ENCODE results near the gene LPIN3. TPM values are rescaled to one million over a fixed set of nuclear protein-coding genes. Genes with fewer than 3 reads are reported as not detected.

LPIN3 gene
- total RNA-seq, 2 donors from 2014 or later, result 9.7 to 13.7 TPM

- Histone ChIP-seq H3K9me3 (no peaks in the 10 kb centered on the region), H3K36me3 (peaks cover 66% of the 10 kb centered on the region), H3K27me3 (no peaks in the 10 kb centered on the region), H3K27ac (no peak overlapping the region), H3K4me3 (no peak overlapping the region), H3K4me1 (peaks cover 0 to 44% of the 10 kb centered on the region in 2 donors)
- no peak for DNase-seq (ENCODE audit: low spot score)
- TF ChIP-seq, protein P1, sequence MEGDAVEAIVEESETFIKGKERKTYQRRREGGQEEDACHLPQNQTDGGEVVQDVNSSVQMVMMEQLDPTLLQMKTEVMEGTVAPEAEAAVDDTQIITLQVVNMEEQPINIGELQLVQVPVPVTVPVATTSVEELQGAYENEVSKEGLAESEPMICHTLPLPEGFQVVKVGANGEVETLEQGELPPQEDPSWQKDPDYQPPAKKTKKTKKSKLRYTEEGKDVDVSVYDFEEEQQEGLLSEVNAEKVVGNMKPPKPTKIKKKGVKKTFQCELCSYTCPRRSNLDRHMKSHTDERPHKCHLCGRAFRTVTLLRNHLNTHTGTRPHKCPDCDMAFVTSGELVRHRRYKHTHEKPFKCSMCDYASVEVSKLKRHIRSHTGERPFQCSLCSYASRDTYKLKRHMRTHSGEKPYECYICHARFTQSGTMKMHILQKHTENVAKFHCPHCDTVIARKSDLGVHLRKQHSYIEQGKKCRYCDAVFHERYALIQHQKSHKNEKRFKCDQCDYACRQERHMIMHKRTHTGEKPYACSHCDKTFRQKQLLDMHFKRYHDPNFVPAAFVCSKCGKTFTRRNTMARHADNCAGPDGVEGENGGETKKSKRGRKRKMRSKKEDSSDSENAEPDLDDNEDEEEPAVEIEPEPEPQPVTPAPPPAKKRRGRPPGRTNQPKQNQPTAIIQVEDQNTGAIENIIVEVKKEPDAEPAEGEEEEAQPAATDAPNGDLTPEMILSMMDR (IDR thresholded peaks at IDR 0.05), result no peak
Observed at GRCh38 chr20:41406353-41406752, 65.7 kb downstream of the LPIN3 start.

GRCh38 chr20:41406896-41407444 is 66.3 kb downstream of the LPIN3 start:
- peaks cover 0 to 50% of the 10 kb centered on the region in 2 donors for H3K4me1 ChIP-seq
- TF ChIP-seq, protein P1 (IDR thresholded peaks at IDR 0.05), result no peak
- no peaks in the 10 kb centered on the region for H3K27me3 ChIP-seq
- H3K27ac ChIP-seq, result no peak overlapping the region
- H3K36me3 ChIP-seq, result peaks cover 67% of the 10 kb centered on the region
- no peaks in the 10 kb centered on the region for H3K9me3 ChIP-seq
- DNase-seq (ENCODE audit: low spot score), result no peak
- H3K4me3 ChIP-seq, result no peak overlapping the region

DNA sequence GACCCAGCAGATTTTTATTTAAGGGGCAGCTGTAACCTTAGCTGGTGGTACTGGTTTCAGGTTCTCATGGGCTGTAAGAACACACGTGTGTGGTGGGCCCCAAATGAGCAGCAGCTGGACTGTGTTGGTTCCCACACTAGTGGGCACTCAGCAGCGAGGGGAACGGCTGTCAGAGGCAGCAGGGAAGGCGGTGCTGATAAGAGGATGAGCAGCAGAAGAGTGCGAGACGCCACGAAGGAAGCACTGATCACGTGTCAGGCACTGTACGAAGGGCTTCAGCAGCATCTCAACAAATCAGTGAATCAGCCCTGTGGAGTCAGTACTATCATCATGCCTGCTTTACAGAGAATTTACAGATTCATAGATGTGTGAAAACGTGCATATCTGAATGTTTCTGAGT is 67.0 kb downstream of the LPIN3 start:
- DNase-seq (ENCODE audit: low spot score), result no peak
- TF ChIP-seq, protein P1 (IDR thresholded peaks at IDR 0.05), result no peak
- Histone ChIP-seq H3K27ac (no peak overlapping the region), H3K27me3 (no peaks in the 10 kb centered on the region), H3K36me3 (peaks cover 73% of the 10 kb centered on the region), H3K9me3 (no peaks in the 10 kb centered on the region), H3K4me1 (peaks cover 0 to 55% of the 10 kb centered on the region in 2 donors), H3K4me3 (no peak overlapping the region)

- Histone ChIP-seq H3K9me3 (no peaks in the 10 kb centered on the region), H3K27me3 (no peaks in the 10 kb centered on the region), H3K4me1 (peaks cover 0 to 55% of the 10 kb centered on the region in 2 donors), H3K36me3 (peaks cover 76% of the 10 kb centered on the region), H3K27ac (no peak overlapping the region), H3K4me3 (no peak overlapping the region)
- TF ChIP-seq, protein P1 (IDR thresholded peaks at IDR 0.05), result no peak
- DNase-seq (ENCODE audit: low spot score), result no peak
Observed at GRCh38 chr20:41408156-41408794, 67.7 kb downstream of the LPIN3 start.

- TF ChIP-seq, protein P1 (IDR thresholded peaks at IDR 0.05), result no peak
- Histone ChIP-seq H3K27me3 (no peaks in the 10 kb centered on the region), H3K36me3 (peaks cover 74% of the 10 kb centered on the region), H3K27ac (no peak overlapping the region), H3K4me1 (peaks cover 0 to 55% of the 10 kb centered on the region in 2 donors), H3K9me3 (no peaks in the 10 kb centered on the region), H3K4me3 (no peak overlapping the region)
- no peak for DNase-seq (ENCODE audit: low spot score)
Observed at GRCh38 chr20:41408986-41409385, 68.4 kb downstream of the LPIN3 start.

Other genes starting within 250 kb of the LPIN3 start
- 10 to 100 TPM; 24.1 to 59.5 TPM for gene PLCG1, start 203.3 kb upstream of the LPIN3 start, total RNA-seq
- 10 to 100 TPM; 23.8 to 25.7 TPM for gene ZHX3, start 23.1 kb upstream of the LPIN3 start, total RNA-seq
- 1 to 10 TPM; 1.8 to 4.9 TPM for gene EMILIN3, start 26.0 kb downstream of the LPIN3 start, total RNA-seq